NCI-H748 treated with DMSO at 0.1 percent for 48 hours (cell line): ENCODE results near the gene C2orf80.
"Not testable (repeated sequence)": the region's sequence is repeated elsewhere in the genome, so short reads cannot be mapped to it uniquely, and the experiment has no call there.

ENCODE experiments used
- DNase-seq: peaks from one replicate; lab custom pipeline; 2025; lab: John Stamatoyannopoulos, UW

The C2orf80 gene

GRCh38 chr2:208135794-208136715 lies 53.8 kb downstream of the C2orf80 start:
- no peak for DNase-seq

DNA sequence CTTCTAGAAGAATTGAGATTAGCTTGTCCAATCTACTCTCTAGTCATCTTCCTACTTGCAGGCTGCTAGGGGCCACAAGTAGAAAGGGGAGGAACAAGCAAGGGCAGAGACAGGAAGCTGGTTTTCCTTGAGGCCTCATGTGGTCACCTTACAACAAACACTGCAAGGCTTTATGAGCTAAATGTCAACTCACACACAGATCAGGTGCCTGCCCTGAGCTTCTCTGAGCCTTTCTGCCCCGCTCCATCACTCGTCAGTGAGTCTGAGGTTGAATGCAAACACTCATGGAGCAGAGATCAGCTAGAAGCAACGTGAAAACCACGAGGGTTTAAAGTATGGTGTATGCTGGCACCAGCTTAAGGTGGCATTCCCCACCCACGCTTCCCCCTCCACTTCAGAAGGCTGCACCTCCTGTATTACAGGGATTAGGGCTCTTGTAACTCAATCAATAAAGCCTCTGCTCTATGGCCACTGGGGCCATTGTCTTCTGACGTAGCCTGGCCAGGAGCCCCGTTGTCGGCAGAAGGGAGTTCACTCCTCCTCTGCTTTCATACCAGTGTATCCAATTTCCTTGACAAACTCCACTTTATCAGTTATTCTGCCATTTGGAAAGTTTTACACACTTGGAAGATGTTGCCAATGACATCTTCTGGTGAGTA lies 54.8 kb downstream of the C2orf80 start:
- DNase-seq: no peak

DNA sequence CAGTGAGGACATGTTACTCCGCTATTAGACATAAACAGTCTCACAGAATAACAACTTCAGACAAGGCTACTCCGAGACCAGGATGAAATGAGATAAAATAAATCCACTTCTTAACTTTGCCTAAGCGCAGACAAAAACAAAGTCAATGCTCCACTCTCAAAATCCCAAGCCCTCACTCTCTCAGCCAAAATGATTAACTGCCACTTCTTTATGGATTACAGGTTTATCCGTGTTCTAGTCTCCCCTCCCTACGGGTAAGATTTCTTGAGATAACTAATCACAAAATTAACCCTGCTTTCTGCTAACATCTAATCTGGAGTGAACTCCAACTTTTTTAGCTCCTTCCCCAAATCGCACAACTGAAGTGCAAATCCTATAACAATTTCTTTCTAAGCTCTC lies 59.1 kb downstream of the C2orf80 start:
- DNase-seq: no peak

DNA sequence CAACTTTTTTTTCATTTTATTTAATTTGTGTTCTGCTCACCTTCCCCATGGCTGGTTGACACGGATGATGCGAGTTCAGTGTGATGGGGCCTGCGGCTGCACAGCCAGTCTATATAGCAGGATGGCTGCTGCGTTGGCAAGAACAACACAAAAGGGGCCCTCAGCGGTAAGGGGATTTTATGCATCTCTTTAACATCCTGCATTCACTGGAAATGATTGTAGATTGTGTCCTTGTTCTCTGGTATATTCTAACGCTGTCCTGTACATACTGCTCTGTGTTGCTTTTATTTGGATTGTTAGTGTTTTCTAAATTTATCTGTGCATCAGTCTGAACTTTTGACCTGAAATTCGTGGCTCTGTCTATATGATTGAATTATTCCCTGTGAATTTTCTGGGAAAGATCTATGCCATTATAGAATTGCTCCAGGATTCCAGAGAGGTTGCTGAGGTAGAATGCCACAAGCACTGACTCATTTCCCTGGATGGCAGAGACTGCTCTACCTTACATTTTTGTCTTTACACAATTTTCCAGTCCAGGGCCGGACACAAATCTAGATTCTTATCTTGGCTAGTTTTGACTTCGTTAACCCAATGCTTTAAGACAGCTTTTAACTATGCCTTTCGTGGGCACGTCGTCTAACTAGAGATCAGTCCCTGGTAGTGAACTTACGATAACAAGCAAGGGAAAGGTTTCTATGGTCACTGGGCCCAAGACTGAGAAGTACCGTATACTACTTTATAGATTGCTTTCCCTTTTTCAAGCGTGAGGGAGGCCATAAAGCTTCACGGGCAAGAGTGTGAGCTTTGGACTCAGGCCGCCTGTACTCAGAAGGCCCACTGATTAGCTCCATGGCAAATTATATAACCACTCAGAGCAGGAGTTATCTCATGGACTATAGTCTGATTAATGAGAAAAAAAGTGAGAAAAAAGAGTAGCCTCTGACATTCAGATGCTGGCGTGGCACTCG lies 59.8 kb downstream of the C2orf80 start, which contains the start of gene CRYGC:
Gene CRYGC (minus strand): TSS at position 85 of the 968 bp plus-strand sequence. CDS start 36 bp downstream, at position 49.
- no peak for DNase-seq

DNA sequence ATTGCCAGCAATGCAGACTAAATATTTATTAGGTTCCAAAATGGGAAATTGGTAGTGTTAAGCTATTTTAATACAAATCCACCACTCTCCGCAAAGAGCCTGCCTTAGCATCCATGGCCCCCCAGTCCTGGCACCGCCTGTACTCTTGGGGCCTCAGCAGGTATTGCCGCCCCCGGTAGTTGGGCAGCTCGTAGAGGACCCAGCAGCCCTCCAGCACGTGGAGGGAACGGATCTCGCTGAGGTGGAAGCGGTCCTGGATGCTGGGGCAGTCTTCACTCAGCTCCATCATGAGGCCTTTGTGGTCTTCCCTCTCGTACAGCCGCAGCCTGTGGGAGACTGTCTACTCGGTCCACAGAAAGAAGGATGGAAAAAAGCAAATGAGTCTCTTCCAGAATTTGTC lies 61.7 kb downstream of the C2orf80 start:
- DNase-seq: no peak

GRCh38 chr2:208127090-208127489 lies 62.7 kb downstream of the C2orf80 start:
- no peak for DNase-seq

DNA sequence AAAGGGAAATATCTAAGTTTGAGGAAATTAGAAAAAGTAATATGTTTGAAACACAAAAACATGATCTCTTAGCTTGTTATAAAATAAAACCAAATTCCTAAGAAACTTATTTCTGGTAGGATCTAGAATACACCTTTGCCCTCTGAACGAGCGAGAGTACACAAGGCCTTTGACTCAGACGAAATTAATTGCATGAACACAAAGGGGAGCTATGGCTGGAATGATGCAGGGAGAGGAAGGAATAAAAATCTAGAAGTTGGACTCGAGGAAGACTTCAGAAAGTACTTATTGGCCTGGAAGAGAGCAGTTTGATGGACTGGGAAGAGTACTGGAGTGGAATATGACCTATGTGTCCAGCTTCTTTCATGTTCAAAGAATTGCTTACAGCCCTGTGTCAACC lies 64.6 kb downstream of the C2orf80 start:
- no peak for DNase-seq

DNA sequence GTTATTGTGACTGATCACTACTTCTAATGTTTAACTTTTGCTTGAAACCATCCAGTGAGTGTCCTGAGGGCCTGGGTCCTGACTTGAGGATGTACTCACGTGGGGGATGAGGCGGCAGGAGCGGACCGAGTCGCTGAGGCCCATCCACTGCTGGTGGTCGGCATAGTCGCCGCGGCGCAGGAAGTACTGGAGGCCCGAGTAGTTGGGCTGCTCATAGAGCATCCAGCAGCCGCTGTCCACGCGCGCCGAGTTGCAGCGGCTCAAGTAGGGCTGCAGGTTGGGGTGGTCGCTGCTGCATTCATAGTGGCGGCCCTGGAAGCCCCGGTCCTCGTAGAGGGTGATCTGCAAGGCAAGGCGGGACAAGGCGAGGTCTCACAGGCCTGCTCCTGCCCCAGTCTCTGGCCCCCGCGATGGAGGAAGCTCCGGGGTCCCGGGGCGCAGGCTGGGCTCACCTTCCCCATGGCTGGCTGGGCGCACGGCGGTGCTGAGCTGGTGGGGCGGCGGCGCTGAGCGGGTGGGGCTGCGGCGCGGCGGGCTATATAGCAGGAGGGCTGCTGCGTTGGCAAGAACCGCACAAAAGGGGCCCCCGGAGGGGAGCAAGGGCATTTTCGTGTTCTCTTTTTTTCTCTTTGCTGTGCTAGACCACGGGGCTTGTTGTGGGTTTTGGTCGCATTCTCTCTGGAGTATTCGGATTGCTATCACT lies 65.7 kb downstream of the C2orf80 start, which contains the start of gene CRYGD:
Gene CRYGD (minus strand): TSS at position 512 of the 703 bp plus-strand sequence. CDS start 51 bp downstream, at position 461.
- not testable (repeated sequence) for DNase-seq

DNA sequence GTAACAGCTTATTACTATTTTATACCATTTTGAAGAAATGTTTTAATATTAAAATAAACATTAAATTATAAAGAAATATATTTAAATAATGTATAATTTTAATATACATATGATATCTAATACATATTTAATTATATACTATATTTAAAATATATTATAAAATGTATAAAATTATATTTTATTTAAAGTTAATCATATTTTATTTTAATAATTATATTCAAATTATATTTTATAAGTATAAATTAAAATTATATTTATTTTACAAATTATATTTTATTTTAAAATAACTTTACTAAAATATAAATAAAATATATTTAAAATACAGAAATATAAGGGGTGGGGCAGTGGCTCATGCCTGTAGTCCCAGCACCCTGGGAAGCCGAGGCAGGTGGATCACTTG lies 67.6 kb downstream of the C2orf80 start:
- no peak for DNase-seq

DNA sequence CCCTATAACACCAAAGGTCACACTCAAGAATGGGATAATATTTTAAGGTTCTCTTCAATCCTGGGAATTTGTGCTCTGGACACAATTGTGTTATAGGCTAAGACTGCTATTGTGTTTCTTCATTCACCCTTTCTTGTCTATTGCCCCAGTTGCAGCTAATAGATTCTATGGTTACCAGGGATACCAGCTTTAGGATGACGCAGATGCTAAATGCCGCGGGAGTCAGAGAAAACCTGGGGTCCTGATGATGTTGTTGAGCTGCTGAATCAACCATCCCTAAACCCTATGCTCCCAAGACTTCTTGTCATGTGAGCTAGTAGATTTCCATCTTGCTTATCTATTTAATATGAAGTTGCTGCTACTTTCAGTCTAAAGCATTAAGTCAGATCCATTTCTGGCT lies 70.9 kb downstream of the C2orf80 start:
- no peak for DNase-seq

GRCh38 chr2:208117390-208117789 lies 72.4 kb downstream of the C2orf80 start:
- DNase-seq: not testable (repeated sequence)
